Inflammatory macrophage treated with lipopolysaccharide for 1 hour (primary cell): Measurements from ENCODE around the gene SYF2.

ENCODE experiments used
- DNase-seq, 2 donors: peaks; one replicate each; pipeline ENCODE4 v3.0.0-alpha.2; 2020 to 2022

The SYF2 gene

DNA sequence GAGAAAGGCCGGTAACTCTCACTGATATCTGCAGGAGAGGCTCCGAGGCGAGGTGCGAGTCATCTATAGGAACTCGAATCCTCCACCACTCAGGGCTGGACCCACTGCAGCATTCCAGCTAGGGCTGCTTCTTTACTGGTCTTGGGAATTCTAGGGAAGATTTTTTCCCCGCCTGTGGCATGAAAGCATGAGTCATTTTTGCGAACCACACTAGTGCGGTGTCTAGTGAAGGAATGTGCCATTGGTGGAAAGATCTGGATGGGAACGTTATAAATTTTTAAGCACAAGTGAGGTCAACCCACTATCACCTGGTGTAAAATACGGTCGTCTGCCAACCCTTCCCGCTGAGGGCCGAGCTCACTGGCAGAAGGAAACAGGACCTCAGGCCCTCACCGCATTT lies 49.7 kb downstream of the SYF2 start:
- no peak for DNase-seq

DNA sequence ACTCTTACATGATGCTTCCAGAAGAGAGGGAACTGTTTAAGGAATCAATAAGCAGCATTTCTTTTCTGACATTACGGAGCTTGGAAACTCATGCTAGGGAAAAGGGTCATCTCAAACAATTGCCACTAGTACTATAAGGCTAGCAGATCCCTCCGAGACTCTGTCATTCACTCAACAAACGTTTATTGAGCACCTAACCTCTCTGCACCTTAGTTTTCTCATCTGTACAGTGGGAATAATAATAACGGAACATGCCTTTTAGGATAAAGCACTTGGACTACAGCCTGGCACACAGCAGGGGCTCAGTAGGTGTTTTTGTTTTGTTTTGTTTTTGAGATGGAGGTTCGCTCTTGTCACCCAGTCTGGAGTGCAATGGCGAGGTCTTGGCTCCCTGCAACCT lies 51.3 kb downstream of the SYF2 start:
- DNase-seq, result no peak

DNA sequence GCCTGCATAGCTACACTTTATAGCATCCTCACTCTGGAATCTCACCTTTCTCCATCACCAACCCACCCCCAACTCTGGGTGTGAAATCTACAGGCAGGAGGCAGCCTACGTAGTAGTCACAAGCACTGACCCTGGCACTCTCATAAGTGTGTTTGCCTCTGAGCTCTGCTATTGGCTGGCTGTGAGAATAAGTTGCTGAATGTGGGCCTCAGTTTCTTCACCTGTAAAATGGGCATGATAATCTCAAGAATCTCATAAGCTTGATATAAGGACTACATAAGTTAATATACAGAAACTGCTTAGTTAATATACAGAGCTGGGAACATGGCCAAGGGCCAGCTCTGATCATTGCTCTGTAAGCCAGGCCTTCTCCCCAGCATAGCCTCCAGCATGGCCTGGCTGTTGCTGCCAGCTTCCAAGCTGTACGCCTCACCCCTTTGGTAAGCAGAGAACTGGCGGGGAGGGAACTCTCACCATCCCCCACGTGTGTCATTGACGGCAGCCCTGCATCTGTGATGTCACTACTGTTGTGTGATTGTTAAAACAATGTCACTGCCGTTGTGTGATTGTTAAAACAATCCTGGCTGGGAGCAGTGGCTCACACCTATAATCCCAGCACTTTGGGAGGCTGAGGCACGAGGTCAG lies 53.3 kb downstream of the SYF2 start:
- DNase-seq, result no peak

DNA sequence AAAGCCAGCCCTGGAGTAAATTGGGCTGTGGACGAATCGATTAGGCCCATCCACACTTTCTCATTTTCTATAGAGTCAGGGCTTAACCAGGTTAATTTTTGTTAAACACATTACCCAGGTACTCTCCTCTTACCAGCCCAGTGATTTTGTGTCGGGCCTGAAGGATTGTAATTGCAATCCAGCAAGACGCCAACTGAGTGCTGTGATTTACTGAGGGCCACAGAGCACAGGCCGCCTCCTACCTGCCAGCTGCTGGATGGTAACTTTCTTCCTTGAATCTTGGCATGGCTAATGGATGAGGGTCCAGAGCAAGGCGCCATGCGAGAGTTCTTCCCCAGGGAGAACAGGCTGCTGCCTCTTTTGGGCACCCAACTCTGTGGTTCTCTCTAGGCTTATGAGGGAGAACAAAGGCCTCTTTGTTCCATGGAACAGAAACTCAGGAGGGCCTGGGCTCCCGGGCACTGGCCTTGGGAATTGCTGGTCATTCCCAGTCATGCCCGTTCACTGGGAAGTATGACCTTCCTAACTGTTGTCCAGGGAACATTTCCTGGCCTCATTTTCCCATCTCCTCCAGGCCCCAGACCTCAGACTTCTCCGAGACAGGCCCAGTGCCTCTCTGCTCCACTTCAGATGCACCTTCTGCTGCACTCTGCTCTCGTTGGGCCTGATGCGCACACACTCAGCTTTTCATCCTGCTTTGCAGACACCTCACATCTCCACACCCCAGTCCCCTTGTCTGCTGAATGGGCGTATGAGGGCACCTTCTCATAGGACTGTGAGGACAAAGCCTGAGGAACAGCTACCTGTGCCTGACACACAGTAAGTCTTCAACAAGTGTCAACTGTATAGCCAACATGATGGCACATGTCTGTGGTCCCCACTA lies 57.3 kb downstream of the SYF2 start:
- no peak for DNase-seq

DNA sequence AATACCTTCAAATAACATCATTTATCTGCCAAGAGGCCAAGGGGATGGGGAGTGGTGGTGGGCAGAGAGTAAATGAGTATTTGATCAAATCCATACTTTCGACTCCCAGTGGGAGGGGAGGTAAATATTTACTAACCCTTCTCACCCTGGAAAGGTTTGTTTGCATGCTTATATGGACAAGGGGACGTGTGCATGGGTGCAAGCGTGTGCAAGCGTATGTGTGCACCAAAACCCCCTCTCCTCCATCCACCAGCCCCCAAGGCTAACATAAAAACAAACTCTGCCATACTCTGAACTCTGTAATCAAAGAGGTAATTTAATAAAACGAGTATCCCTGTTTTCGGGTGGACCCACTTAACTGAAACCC lies 58.0 kb downstream of the SYF2 start:
- no peak for DNase-seq

DNA sequence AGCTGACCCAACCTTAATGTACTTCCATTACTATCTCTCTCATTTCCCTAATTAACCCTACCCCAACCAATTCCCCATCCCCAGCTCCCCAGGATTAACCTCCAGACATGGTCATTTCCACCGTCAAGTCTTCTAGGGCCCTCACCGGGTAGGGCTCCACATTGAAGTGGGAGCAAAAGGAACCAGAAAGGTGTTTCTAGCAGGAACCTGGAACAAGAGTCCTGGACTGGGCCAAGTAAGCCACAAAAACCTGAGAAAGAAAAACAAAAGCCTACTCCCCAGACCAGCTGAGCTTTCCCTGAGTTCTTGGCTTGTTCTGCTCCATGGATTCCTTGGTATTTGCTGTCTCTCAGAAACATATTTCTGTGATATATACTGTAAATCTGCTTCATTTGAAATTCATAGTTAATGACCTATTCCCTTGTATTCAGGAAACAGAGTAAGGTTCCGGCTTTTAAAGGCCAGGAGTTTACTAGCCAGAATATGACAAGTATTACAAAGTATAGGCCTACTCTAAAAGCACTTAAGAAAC lies 58.4 kb downstream of the SYF2 start:
- no peak for DNase-seq
